MM.1S (cell line): ENCODE data around the gene MRPS22.

Experiments used
- DNase-seq: peaks from one replicate; pipeline ENCODE4 v3.0.0-alpha.2; 2015
- H2AFZ ChIP-seq: fragments of 300-600 bp; sonication (generic); 2 replicates; pipeline ENCODE4 v1.6.0; 2016; ENCODE audit warnings: antibody characterized with exemption, low read length
- H3F3A ChIP-seq: fragments of 300-600 bp; sonication (generic); 2 replicates; pipeline ENCODE4 v1.6.1; 2016; ENCODE audit warnings: mild to moderate bottlenecking, antibody characterized with exemption, low read length, moderate library complexity, mixed read lengths; ENCODE audit not compliant: insufficient read depth
- H3K27ac ChIP-seq: fragments of 300-600 bp; sonication (generic); 2 replicates; pipeline ENCODE4 v1.5.1; 2016; ENCODE audit warnings: mild to moderate bottlenecking, low read length
- H3K27me3 ChIP-seq: fragments of 300-600 bp; sonication (generic); replicated peaks from 2 replicates; pipeline ENCODE4 v1.6.0; 2016; ENCODE audit warnings: low read length; ENCODE audit not compliant: insufficient read depth
- H3K36me3 ChIP-seq: fragments of 300-600 bp; sonication (generic); replicated peaks from 2 replicates; pipeline ENCODE4 v1.6.1; 2016; ENCODE audit warnings: mild to moderate bottlenecking, low read length, mixed read lengths; ENCODE audit not compliant: insufficient read depth
- H3K4me1 ChIP-seq: fragments of 300-600 bp; sonication (generic); 2 replicates; pipeline ENCODE4 v1.6.1; 2016; ENCODE audit warnings: low read length, mixed read lengths
- H3K4me2 ChIP-seq: fragments of 300-600 bp; sonication (generic); 2 replicates; pipeline ENCODE4 v1.6.0; 2016; ENCODE audit warnings: low read depth, low read length
- H3K4me3 ChIP-seq: fragments of 300-600 bp; sonication (generic); 2 replicates; pipeline ENCODE4 v1.5.1; 2016; ENCODE audit warnings: low read length, mixed read lengths
- H3K79me2 ChIP-seq: fragments of 300-600 bp; sonication (generic); 2 replicates; pipeline ENCODE4 v1.6.1; 2016; ENCODE audit warnings: mixed run types, low read length, mixed read lengths
- H3K9ac ChIP-seq: fragments of 300-600 bp; sonication (generic); 2 replicates; pipeline ENCODE4 v1.6.1; 2016; ENCODE audit warnings: low read length, mixed read lengths
- H3K9me2 ChIP-seq: fragments of 300-600 bp; sonication (generic); replicated peaks from 2 replicates; pipeline ENCODE4 v1.6.1; 2016; ENCODE audit warnings: mild to moderate bottlenecking, low read length, mixed read lengths; ENCODE audit not compliant: insufficient read depth
- H3K9me3 ChIP-seq: fragments of 300-600 bp; sonication (generic); replicated peaks from 2 replicates; pipeline ENCODE4 v1.6.1; 2016; ENCODE audit warnings: mild to moderate bottlenecking, low read length, mixed read lengths; ENCODE audit not compliant: insufficient read depth
- H4K20me1 ChIP-seq: fragments of 300-600 bp; sonication (generic); 2 replicates; pipeline ENCODE4 v1.6.1; 2016; ENCODE audit warnings: mild to moderate bottlenecking, low read length, moderate library complexity, mixed read lengths; ENCODE audit not compliant: insufficient read depth
- CTCF ChIP-seq: fragments of 300-600 bp; sonication (generic); IDR thresholded peaks from 2 replicates; pipeline ENCODE4 v1.5.1; 2016; ENCODE audit warnings: antibody characterized with exemption, low read length, mixed read lengths
- EZH2 ChIP-seq: fragments of 300-600 bp; sonication (generic); optimal IDR thresholded peaks from 2 replicates; pipeline ENCODE3; 2017; ENCODE audit warnings: low read depth, mild to moderate bottlenecking, antibody characterized with exemption, low read length, mixed read lengths
- EZH2phosphoT487 ChIP-seq: fragments of 300-600 bp; sonication (generic); IDR thresholded peaks from 2 replicates; pipeline ENCODE4 v1.6.1; 2018; ENCODE audit warnings: antibody characterized with exemption, low read length

Gene MRPS22

GRCh38 chr3:139361276-139361675 is 17.5 kb downstream of the MRPS22 start:
- 0 out of 2 replicates have a peak, but pooled peaks cover 8% of the 10 kb centered on the region for H3K79me2 ChIP-seq
- H3K9me2 ChIP-seq = no peaks in the 10 kb centered on the region
- no peaks in the 10 kb centered on the region for H3K4me1 ChIP-seq
- H3K36me3 ChIP-seq = peaks cover 14% of the 10 kb centered on the region
- no peaks in the 10 kb centered on the region for H3F3A ChIP-seq
- DNase-seq = no peak
- no peaks in the 10 kb centered on the region for H3K9me3 ChIP-seq
- TF ChIP-seq EZH2phosphoT487 = no peak
- H2AFZ ChIP-seq = no peak overlapping the region
- H4K20me1 ChIP-seq = no peaks in the 10 kb centered on the region
- no peak overlapping the region for H3K27ac ChIP-seq
- H3K4me2 ChIP-seq = no peak overlapping the region
- no peak overlapping the region for H3K4me3 ChIP-seq
- H3K9ac ChIP-seq = no peak overlapping the region
- no peaks in the 10 kb centered on the region for H3K27me3 ChIP-seq

GRCh38 chr3:139364549-139364948 is 20.7 kb downstream of the MRPS22 start:
- no peak overlapping the region for H3K4me2 ChIP-seq
- no peak for DNase-seq
- no peak overlapping the region for H3K4me3 ChIP-seq
- no peaks in the 10 kb centered on the region for H3K9me3 ChIP-seq
- H2AFZ ChIP-seq = no peak overlapping the region
- H3K4me1 ChIP-seq = no peaks in the 10 kb centered on the region
- H3K27me3 ChIP-seq = no peaks in the 10 kb centered on the region
- H4K20me1 ChIP-seq = no peaks in the 10 kb centered on the region
- H3K9ac ChIP-seq = no peak overlapping the region
- H3K27ac ChIP-seq = no peak overlapping the region
- H3K36me3 ChIP-seq = peaks cover 17% of the 10 kb centered on the region
- TF ChIP-seq CTCF (no peak), EZH2phosphoT487 (no peak), EZH2 (no peak)
- H3K9me2 ChIP-seq = no peaks in the 10 kb centered on the region
- 0 out of 2 replicates have a peak, but pooled peaks cover 8% of the 10 kb centered on the region for H3K79me2 ChIP-seq
- H3F3A ChIP-seq = no peaks in the 10 kb centered on the region

- DNase-seq = no peak
- Histone ChIP-seq H3F3A (no peaks in the 10 kb centered on the region; the same call in 1 of the 2 replicates), H3K4me1 (no peaks in the 10 kb centered on the region), H3K4me2 (no peak overlapping the region), H3K9me3 (no peaks in the 10 kb centered on the region), H3K27me3 (no peaks in the 10 kb centered on the region), H2AFZ (no peak overlapping the region), H4K20me1 (no peaks in the 10 kb centered on the region), H3K27ac (no peak overlapping the region), H3K9ac (no peak overlapping the region), H3K9me2 (no peaks in the 10 kb centered on the region), H3K36me3 (peaks cover 32% of the 10 kb centered on the region), H3K4me3 (no peak overlapping the region), H3K79me2 (peaks cover 18% of the 10 kb centered on the region)
- TF ChIP-seq EZH2 = no peak
- no peak for TF ChIP-seq EZH2phosphoT487
- TF ChIP-seq CTCF = no peak
These were observed 30.3 kb downstream of the MRPS22 start for GRCh38 chr3:139374099-139374498.

- Histone ChIP-seq H4K20me1 (no peaks in the 10 kb centered on the region), H3K9ac (no peak overlapping the region), H3K9me2 (no peaks in the 10 kb centered on the region), H3K9me3 (no peaks in the 10 kb centered on the region), H3K4me1 (no peaks in the 10 kb centered on the region), H3K36me3 (peaks cover 36% of the 10 kb centered on the region), H3K4me2 (no peak overlapping the region), H2AFZ (no peak overlapping the region), H3F3A (no peaks in the 10 kb centered on the region; the same call in 1 of the 2 replicates), H3K4me3 (no peak overlapping the region), H3K27me3 (no peaks in the 10 kb centered on the region), H3K79me2 (peaks cover 49% of the 10 kb centered on the region), H3K27ac (no peak overlapping the region)
- DNase-seq = no peak
- TF ChIP-seq EZH2 (no peak), CTCF (no peak)
These were observed 33.6 kb downstream of the MRPS22 start for GRCh38 chr3:139377378-139377777.
